Measurements from ENCODE around the gene UPK1A.

GRCh38 chr19:35720163-35720524 is 53.8 kb downstream of the UPK1A start:
- TF ChIP-seq POLR2A (IDR thresholded peaks at IDR 0.05; ENCODE audit: low read depth) (no peak), POLR2AphosphoS5 (IDR thresholded peaks at IDR 0.05) (no peak), EP300 (IDR thresholded peaks at IDR 0.05) (no peak)
- TF ChIP-seq, protein P1, sequence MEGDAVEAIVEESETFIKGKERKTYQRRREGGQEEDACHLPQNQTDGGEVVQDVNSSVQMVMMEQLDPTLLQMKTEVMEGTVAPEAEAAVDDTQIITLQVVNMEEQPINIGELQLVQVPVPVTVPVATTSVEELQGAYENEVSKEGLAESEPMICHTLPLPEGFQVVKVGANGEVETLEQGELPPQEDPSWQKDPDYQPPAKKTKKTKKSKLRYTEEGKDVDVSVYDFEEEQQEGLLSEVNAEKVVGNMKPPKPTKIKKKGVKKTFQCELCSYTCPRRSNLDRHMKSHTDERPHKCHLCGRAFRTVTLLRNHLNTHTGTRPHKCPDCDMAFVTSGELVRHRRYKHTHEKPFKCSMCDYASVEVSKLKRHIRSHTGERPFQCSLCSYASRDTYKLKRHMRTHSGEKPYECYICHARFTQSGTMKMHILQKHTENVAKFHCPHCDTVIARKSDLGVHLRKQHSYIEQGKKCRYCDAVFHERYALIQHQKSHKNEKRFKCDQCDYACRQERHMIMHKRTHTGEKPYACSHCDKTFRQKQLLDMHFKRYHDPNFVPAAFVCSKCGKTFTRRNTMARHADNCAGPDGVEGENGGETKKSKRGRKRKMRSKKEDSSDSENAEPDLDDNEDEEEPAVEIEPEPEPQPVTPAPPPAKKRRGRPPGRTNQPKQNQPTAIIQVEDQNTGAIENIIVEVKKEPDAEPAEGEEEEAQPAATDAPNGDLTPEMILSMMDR (IDR thresholded peaks at IDR 0.05) = no peak

Measured in esophagus muscularis mucosa (tissue), 4 donors.